GF-D8 (cell line): Measurements from ENCODE around the gene GNA12.
"Not testable (repeated sequence)": the region's sequence is repeated elsewhere in the genome, so short reads cannot be mapped to it uniquely, and the experiment has no call there.

Source experiments
- DNase-seq: peaks from one replicate; lab custom pipeline; 2025; lab: John Stamatoyannopoulos, UW

The GNA12 gene

GRCh38 chr7:2728316-2729030, 115.6 kb downstream of the GNA12 start:
- no peak for DNase-seq

GRCh38 chr7:2727206-2727605, 116.9 kb downstream of the GNA12 start:
- DNase-seq = not testable (repeated sequence)

GRCh38 chr7:2726316-2727018, 117.6 kb downstream of the GNA12 start:
- DNase-seq = no peak

- DNase-seq = no peak
Measured at GRCh38 chr7:2725178-2726105, 118.7 kb downstream of the GNA12 start.

GRCh38 chr7:2724453-2725177, 119.5 kb downstream of the GNA12 start:
- DNase-seq = no peak

- DNase-seq = not testable (repeated sequence)
Measured at GRCh38 chr7:2724036-2724435, 120.1 kb downstream of the GNA12 start.

- no peak for DNase-seq
Measured at GRCh38 chr7:2723138-2723850, 120.8 kb downstream of the GNA12 start.

- no peak for DNase-seq
Measured at GRCh38 chr7:2722591-2722990, 121.5 kb downstream of the GNA12 start.

GRCh38 chr7:2721842-2722241, 122.3 kb downstream of the GNA12 start:
- DNase-seq = no peak

GRCh38 chr7:2720024-2720423, 124.1 kb downstream of the GNA12 start:
- DNase-seq = no peak

GRCh38 chr7:2719007-2719406, 125.1 kb downstream of the GNA12 start:
- no peak for DNase-seq

GRCh38 chr7:2718296-2718965, 125.7 kb downstream of the GNA12 start:
- DNase-seq = no peak

- DNase-seq = no peak
Measured at GRCh38 chr7:2717293-2718261, 126.5 kb downstream of the GNA12 start.

- DNase-seq = no peak
Measured at GRCh38 chr7:2716906-2717292, 127.2 kb downstream of the GNA12 start.

- no peak for DNase-seq
Measured at GRCh38 chr7:2716488-2716887, 127.6 kb downstream of the GNA12 start.

- no peak for DNase-seq
Measured at GRCh38 chr7:2715341-2716231, 128.5 kb downstream of the GNA12 start.

GRCh38 chr7:2714636-2715035, 129.5 kb downstream of the GNA12 start:
- DNase-seq = no peak

GRCh38 chr7:2713978-2714377, 130.1 kb downstream of the GNA12 start:
- no peak for DNase-seq
